Activated CD8-positive, alpha-beta memory T cell treated with anti-CD3 and anti-CD28 coated beads, Interleukin-2, amount 50 U/mL, for 24 hours (primary cell): ENCODE measurements around the gene TNFRSF4.
"Not testable (repeated sequence)": the region's sequence is repeated elsewhere in the genome, so short reads cannot be mapped to it uniquely, and the experiment has no call there.

ENCODE experiments used
- DNase-seq: peaks from one replicate; pipeline ENCODE4 v3.0.0-alpha.2; 2020; ENCODE audit errors: extremely low read depth

Gene TNFRSF4

GRCh38 chr1:1182491-1183220 is 31.3 kb downstream of the TNFRSF4 start:
- DNase-seq: no peak

DNA sequence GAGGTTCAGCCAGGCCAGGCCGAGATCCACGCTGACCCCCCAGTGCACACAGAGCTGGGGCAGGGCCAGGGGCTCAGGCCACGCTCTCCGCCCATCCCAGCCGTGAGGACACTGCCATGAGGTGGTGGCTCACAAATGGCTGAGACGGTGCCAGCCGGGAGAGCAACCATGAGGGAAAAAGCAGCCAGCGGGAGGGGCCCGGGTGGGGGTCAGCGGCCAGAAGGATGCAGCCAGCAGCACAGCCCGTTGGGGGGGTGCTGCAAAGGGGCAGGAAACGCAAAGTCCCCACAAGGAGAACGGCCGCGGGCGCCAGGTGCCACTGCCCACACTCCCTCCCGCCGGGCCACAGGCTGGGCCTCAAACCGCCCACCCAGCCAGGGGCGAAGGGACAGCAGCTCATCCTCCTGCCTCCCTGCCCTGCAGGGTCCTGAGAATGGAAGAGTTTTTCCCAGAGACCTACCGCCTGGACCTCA is 32.0 kb downstream of the TNFRSF4 start:
- no peak for DNase-seq

DNA sequence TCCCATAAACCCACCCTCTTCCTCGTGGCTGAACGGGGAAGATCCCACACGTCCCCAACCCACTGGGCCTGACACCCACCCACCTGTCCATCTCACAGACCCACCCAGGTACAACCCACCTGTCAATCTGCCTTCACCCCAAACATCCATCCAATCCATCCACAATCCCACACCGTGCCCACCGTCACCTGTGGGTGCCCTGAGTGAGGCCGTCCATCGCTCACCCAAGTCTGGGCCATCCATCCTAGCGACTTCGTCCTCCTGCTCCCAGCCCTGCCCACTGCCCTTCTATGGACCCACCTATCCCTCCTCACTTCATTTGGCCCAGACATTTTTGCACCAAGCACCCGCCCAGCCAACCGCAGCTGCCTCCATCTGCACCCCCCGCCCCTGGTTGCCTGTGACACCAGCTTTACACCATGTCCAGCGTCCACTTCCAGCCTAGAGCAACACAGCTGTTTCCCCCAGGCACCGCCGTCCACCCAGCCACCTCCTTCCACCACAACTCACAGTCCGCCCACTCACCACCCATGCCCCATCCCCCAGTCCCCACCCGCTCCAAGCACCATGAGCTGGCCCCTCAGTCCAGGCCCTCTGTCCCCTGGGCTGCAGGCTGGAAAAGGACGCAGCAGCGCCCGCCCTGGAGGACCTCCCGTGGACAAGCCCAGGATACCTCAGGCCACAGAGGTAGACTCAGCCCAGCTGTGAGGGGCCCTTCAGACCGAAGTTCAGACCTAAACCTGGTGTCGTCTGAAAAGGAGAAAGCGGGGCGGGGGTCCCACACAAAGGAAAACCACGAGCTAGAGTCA is 32.6 kb downstream of the TNFRSF4 start:
- DNase-seq: no peak

DNA sequence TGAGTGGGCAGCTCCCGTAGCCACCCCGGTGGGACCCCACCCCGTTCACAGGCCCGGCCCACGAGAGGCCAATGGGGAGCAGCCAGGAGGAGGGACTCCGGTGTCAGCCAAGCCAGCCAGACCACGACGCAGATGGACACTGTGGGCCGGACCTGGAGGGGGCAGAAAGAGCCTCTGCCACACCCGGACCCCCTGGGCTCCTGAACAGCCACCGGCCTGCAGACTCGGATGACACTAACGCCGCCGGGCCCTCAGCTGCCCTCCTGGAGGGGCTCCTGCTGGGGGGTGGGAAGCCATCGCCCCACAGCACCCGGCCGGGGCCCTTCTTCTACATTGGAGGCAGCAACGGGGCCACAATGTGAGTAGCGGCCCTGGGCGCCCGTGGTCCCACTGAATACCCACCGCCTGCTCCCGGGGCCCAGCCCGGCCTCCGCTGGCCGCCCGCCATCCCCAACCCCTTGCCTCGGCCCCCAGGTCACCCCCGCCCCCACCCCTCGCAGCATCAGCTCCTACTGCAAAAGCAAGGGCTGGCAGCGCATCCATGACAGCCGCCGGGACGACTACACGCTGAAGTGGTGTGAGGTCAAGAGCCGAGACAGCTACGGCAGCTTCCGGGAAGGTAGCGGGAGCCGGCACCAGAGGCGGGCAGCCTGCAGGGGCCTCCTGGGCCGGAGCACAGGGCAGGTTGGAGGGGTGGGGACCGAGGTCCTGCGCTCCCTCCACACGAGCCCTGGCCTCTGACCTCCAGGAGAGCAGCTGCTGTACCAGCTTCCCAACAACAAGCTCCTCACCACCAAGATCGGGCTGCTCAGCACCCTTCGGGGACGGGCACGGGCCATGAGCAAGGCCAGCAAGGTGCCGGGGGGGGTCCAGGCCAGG is 33.7 kb downstream of the TNFRSF4 start:
- DNase-seq: no peak

DNA sequence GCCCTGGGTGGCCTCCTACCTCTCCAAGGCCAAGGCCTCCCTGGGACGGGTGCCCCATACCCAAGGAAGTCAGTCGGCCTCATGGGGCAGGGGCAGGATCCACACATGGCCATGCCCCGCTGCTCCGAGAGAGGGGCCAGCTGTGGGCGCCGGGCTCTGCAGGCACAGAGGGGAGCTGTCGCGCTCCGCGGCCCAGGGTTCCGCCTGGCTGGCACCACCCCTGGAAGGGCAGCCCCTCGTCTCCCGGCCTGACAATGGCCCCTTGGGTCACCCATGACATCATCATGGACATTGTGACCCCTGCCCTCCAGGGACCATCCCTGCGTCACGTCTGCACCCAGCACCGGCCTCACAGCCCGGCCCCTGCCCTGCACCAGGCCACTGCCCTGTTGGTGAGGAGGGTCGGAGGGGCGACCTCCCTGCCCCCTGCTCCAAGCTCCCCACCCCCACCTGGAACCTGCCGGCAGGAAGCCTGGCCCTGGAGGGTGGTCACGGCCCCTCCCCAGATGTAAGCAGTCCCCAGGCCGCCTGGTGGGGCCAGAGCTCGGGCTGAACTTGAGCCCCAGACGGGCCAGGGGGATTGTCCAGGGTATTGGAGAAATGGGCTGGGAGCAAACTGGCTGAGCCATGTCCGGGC is 34.5 kb downstream of the TNFRSF4 start:
- DNase-seq: no peak

- DNase-seq: no peak
Observed at GRCh38 chr1:1178794-1179331, 35.1 kb downstream of the TNFRSF4 start.

GRCh38 chr1:1177452-1178206 is 36.3 kb downstream of the TNFRSF4 start:
- no peak for DNase-seq

DNA sequence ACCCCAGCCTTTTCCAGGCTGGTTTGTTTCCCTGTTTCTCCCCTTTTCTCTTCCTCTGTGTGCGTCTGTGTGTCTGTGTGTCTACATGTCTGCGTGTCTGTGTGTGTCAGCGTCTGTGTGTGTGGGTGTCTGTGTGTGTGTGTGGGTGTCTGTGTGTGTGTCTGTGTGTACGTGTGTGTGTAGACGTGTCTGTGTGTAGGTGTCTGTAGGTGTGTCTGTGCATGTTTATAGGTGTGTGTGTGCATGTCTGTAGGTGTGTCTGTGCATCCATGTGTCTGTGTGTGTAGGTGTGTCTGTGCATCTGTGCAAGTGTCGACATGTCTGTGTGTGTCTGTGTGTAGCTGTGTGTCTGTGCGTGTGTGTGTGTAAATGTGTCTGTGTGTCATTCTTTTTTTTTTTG is 37.0 kb downstream of the TNFRSF4 start:
- DNase-seq: no peak

- not testable (repeated sequence) for DNase-seq
Observed at GRCh38 chr1:1176063-1176761, 37.7 kb downstream of the TNFRSF4 start.

DNA sequence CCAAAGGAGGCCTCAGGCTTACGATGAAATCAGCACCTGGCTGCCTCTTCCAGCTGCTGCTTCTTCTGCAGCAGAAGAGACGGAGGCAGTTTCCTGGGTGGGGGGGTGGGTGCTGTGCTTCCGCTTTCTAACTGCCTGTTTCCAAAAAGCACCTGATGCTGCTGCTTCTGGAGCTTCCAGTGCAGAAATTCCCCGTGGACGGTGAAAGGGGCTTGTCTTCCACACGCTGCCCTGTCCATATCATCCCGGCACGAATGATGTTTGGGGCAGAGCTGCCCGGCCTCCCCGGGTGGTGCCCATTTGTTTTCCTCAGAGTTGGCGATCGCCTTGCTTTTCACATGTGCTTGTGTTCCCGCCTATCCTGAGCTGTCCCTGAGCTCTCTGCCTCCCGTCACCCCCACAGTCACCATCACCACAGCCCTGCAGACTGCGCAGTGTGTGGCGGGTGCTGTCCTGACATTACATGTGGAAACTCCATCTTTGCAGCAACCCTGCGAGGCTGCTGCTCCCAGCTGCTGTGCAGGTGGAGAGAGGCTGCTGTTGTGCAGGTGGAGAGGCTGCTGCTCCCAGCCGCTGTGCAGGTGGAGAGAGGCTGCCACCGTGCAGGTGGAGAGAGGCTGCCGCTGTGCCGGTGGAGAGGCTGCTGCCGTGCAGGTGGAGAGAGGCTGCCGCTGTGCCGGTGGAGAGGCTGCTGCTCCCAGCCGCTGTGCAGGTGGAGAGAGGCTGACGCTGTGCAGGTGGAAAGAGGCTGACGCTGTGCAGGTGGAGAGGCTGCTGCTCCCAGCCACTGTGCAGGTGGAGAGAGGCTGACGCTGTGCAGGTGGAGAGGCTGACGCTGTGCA is 38.5 kb downstream of the TNFRSF4 start:
- DNase-seq: no peak

GRCh38 chr1:1173793-1174415 is 40.0 kb downstream of the TNFRSF4 start, which contains the start of gene TTLL10:
Gene TTLL10 (plus strand): TSS chr1:1173880. CDS start chr1:1179216, 5,336 bp downstream.
- DNase-seq: no peak

DNA sequence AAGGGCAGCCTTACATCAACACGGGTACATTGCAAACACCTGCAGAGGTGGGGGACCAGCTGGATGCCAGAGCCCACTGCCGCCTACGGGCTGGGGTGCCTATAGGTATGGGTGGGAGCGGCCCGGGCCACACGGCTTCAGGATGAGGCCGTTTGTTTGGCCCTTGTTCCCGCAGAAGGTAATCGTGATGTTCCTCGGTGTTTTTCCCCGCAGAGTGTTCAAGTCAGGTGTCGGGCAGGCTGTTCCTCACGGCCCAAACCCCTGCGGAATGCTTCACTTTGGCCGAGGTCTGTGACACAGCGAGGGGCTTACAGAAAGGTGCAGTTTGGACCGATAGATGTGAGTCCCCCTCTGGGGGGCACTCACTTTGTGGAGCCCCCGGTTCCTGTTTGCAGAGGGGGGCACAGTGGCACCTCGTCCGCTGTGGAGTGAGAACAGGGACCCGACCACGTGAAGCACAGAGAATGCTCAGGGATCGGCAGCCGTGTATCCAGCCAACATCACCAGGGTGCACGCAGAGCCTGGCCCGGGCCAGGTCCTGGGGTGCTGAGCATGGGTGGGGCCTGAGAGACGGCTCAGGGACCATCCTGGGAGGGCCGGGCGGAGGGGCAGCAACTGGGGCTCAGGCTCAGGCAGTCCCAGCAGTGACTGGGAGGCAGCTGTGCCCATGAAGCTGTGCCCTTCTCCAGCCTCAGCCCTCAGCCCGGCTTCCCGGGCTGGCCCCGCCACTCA is 40.7 kb downstream of the TNFRSF4 start:
- DNase-seq: no peak

DNA sequence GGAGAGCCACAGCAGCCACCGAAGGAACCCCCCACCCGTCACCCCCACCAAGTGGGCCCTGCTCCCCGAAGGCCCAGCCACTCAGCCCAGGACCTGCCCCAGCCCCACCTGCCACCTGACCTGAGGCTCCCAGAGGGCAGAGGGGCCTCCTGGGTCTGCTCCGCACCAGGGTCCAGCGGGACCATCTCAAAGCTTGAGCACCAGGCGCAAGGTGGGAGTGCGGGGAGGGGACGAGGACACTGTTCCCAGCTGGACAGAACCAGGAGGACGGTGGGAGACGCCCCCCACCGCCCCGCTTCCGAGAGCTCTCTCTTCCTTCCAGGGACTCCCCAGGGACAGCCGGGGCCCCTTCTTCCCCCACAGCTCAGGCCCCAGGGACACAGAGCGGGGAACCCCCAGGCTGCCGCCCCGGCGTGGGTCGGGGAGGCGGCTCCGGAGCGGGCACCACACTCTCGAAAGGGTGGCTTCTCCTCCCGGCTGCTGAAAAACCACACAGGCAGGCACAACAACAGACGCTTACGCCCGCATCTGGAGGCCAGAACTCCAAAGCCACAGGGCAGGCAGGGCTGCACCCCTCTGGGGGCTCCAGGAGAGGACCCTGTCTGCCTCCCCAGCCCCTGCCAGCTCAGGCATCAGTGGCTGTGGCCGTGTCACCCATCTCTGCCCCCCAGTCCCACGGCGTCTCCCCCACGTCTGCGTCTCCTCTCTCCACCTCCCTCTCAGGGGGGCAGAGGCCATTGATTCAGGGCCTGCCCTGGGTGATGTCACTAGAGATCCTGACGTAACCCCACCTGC is 42.2 kb downstream of the TNFRSF4 start:
- DNase-seq: no peak

DNA sequence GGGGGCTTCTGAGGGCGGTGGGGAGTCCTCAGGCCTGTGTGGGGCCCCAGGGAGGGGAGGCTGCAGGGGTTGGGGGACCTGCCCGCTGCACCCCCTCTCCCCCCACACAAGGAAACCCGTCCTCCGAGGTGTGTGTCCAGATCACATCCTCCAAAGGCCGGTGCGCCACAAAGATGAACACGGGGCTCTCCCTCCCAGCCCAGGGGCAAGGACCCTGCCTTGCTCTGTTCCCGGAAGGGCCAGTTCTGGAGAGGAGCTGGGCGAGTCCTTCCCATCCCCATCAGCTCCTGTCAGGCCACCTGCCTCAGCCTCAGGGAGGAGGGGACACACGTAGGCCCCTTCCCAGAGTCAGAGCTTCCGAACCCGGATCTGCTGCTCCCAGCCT is 42.8 kb downstream of the TNFRSF4 start:
- no peak for DNase-seq

DNA sequence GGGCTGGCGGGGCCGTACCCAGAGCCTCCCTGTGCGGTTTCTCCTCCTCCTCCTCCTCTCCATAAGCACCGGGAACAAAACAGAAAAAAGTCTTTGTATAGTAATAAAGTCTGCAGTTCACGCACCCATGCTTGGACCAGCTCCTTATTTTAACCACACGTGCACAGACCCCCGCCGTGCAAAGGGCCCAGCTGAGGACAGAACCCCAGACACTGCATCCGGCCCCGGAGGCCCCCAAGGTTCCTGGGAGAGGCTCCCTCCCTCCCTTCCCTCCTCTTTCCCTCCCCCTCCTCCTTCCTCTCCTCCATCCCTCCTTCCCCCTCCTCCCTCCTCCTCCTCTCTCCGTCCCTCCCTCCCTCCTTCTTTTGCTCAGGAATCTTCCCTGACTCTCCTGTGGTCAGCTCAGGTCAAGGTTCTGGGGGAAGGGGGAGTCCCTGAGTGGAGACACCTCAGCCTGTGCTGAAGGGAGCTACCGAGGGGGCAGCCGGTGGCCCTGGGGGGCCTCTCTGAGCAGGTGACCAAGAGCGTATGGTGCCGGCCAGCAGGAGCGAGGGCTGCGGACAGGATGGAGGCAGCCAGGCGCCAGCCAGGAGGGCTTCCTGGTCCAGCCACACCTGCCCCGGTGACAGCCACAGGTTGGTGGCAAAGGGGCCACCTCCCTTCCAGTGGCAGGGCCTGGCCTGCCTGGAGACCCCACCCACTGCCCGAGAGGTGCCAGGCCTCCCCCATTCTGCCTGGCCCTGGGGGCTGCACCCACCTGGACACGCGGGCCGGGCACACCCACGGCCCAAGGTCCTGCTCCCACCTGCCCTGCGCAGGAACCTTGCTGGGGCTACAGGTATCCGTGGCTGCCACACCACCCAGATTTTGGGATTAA is 43.5 kb downstream of the TNFRSF4 start:
- no peak for DNase-seq
